Cardiac septum (tissue), 1 donor: ENCODE measurements around the gene TCHHL1. TPM values are rescaled to one million over a fixed set of nuclear protein-coding genes. Genes with fewer than 3 reads are reported as not detected.

ENCODE experiments used
- DNase-seq: peaks from one replicate; pipeline ENCODE4 v3.0.0-alpha.2; 2020; ENCODE audit warnings: low spot score
- intact Hi-C: fragments of 100-400 bp; cut with DNase I; formaldehyde crosslinking; loops from one replicate; pipeline ENCODE4 v1.14.0; 2022
- total RNA-seq: library from RNA; stranded (reverse); fragmentation: NEBNext Ultra II Directional; extraction: Animal tissue kit (Norgen Biotek cat#: 25700); gene quantifications from one replicate; pipeline ENCODE4 v1.2.1, GENCODE V29; 2021
- donor health status: DM: no; HTN: no; CAD: no.

Gene TCHHL1
- total RNA-seq, 1 donor from 2014 or later = not detected

- DNase-seq = no peak
- intact Hi-C loops = no loop called here
Measured at GRCh38 chr1:152044386-152044785, 44.5 kb downstream of the TCHHL1 start.

GRCh38 chr1:152043870-152044269 lies 45.0 kb downstream of the TCHHL1 start:
- intact Hi-C loops = no loop called here
- DNase-seq = no peak

- intact Hi-C loops = no loop called here
- DNase-seq = no peak
Measured at GRCh38 chr1:152042030-152042429, 46.8 kb downstream of the TCHHL1 start.

GRCh38 chr1:152039886-152040285 lies 49.0 kb downstream of the TCHHL1 start:
- intact Hi-C loops = no loop called here
- DNase-seq = no peak

GRCh38 chr1:152039461-152039860 lies 49.4 kb downstream of the TCHHL1 start:
- intact Hi-C loops = no loop called here
- no peak for DNase-seq

GRCh38 chr1:152038871-152039270 lies 50.0 kb downstream of the TCHHL1 start:
- no peak for DNase-seq
- intact Hi-C loops = no loop called here

- intact Hi-C loops = loop anchor here (1.0 kb wide), 1 partner anchor 12 kb away; no protein-coding TSS in a partner anchor
- peak; percentile 96 for DNase-seq
Measured at GRCh38 chr1:152036267-152037216, 52.3 kb downstream of the TCHHL1 start, which contains the start of gene S100A11. Gene S100A11 (minus strand): TSS chr1:152037004. CDS start chr1:152036915, 89 bp downstream.

GRCh38 chr1:152035539-152036266 lies 53.2 kb downstream of the TCHHL1 start:
- intact Hi-C loops = loop anchor here (2.0 kb wide), 1 partner anchor 43 kb away; the partner anchor contains the start of gene S100A10
- DNase-seq = no peak

GRCh38 chr1:152034654-152035538 lies 54.0 kb downstream of the TCHHL1 start:
- intact Hi-C loops = loop anchor here (2.0 kb wide), 1 partner anchor 42 kb away; the partner anchor contains the start of gene S100A10
- no peak for DNase-seq

GRCh38 chr1:152034324-152034653 lies 54.6 kb downstream of the TCHHL1 start:
- intact Hi-C loops = loop anchor here (2.0 kb wide), 1 partner anchor 41 kb away; the partner anchor contains the start of gene S100A10
- no peak for DNase-seq

Other genes starting within 250 kb of the TCHHL1 start
- gene C2CD4D, start 249.2 kb downstream of the TCHHL1 start, total RNA-seq = not detected
- gene THEM5, start 235.4 kb downstream of the TCHHL1 start, total RNA-seq = not detected
- 15.7 TPM for gene THEM4, start 179.6 kb downstream of the TCHHL1 start, total RNA-seq
- gene S100A10, start 95.2 kb downstream of the TCHHL1 start, total RNA-seq = 131 TPM
- 90.8 TPM for gene S100A11, start 52.1 kb downstream of the TCHHL1 start, total RNA-seq
- gene TCHH, start 26.4 kb upstream of the TCHHL1 start, total RNA-seq = 0.05 TPM
- gene RPTN, start 70.2 kb upstream of the TCHHL1 start, total RNA-seq = not detected
- not detected for gene HRNR, start 135.1 kb upstream of the TCHHL1 start, total RNA-seq
- gene FLG, start 236.2 kb upstream of the TCHHL1 start, total RNA-seq = 0.03 TPM